ENCODE results near the gene CASD1. TPM values are rescaled to one million over a fixed set of nuclear protein-coding genes. Genes with fewer than 3 reads are reported as not detected.

The CASD1 gene
- polyA plus RNA-seq, 2 donors, result 3.9 to 5.7 TPM

GRCh38 chr7:94576316-94576715, 66.7 kb downstream of the CASD1 start:
- Histone ChIP-seq H3K4me3 (ENCODE audit: low read depth in 1 of 2, low read length in 2 of 2) (no peak overlapping the region), H3K9me3 (ENCODE audit: control insufficient read depth in 2 of 2, insufficient read depth in 1 of 2, low read depth in 1 of 2, low read length in 1 of 2) (no peaks in the 10 kb centered on the region), H3K27ac (ENCODE audit: low read depth in 2 of 2, low read length in 1 of 2) (no peak overlapping the region), H3K27me3 (ENCODE audit: control insufficient read depth in 1 of 2, insufficient read depth in 2 of 2, low read length in 2 of 2) (no peaks in the 10 kb centered on the region), H3K36me3 (ENCODE audit: control insufficient read depth in 2 of 2, insufficient read depth in 2 of 2, low read length in 1 of 2) (no peaks in the 10 kb centered on the region), H3K4me1 (ENCODE audit: control insufficient read depth in 2 of 2, insufficient read depth in 2 of 2, low read length in 1 of 2) (no peaks in the 10 kb centered on the region)
- 91 to 97% methylated on average over 2 of the region's 2 CpGs for WGBS, 2 donors

- H3K9me3 ChIP-seq (ENCODE audit: control insufficient read depth in 2 of 2, insufficient read depth in 1 of 2, low read depth in 1 of 2, low read length in 1 of 2), result no peaks in the 10 kb centered on the region
- no peaks in the 10 kb centered on the region for H3K27me3 ChIP-seq (ENCODE audit: control insufficient read depth in 1 of 2, insufficient read depth in 2 of 2, low read length in 2 of 2)
- H3K36me3 ChIP-seq (ENCODE audit: control insufficient read depth in 2 of 2, insufficient read depth in 2 of 2, low read length in 1 of 2), result no peaks in the 10 kb centered on the region
- H3K4me3 ChIP-seq (ENCODE audit: low read depth in 1 of 2, low read length in 2 of 2), result no peak overlapping the region
- 84 to 98% methylated on average over 1 of the region's 1 CpG for WGBS, 2 donors
- no peaks in the 10 kb centered on the region for H3K4me1 ChIP-seq (ENCODE audit: control insufficient read depth in 2 of 2, insufficient read depth in 2 of 2, low read length in 1 of 2)
- no peak overlapping the region for H3K27ac ChIP-seq (ENCODE audit: low read depth in 2 of 2, low read length in 1 of 2)
Measured at GRCh38 chr7:94577357-94577756, 67.7 kb downstream of the CASD1 start.

- Histone ChIP-seq H3K9me3 (ENCODE audit: control insufficient read depth in 2 of 2, insufficient read depth in 1 of 2, low read depth in 1 of 2, low read length in 1 of 2) (no peaks in the 10 kb centered on the region), H3K27me3 (ENCODE audit: control insufficient read depth in 1 of 2, insufficient read depth in 2 of 2, low read length in 2 of 2) (no peaks in the 10 kb centered on the region), H3K4me1 (ENCODE audit: control insufficient read depth in 2 of 2, insufficient read depth in 2 of 2, low read length in 1 of 2) (no peaks in the 10 kb centered on the region), H3K4me3 (ENCODE audit: low read depth in 1 of 2, low read length in 2 of 2) (no peak overlapping the region), H3K27ac (ENCODE audit: low read depth in 2 of 2, low read length in 1 of 2) (no peak overlapping the region), H3K36me3 (ENCODE audit: control insufficient read depth in 2 of 2, insufficient read depth in 2 of 2, low read length in 1 of 2) (no peaks in the 10 kb centered on the region)
Measured at GRCh38 chr7:94578614-94579013, 69.0 kb downstream of the CASD1 start.

- H3K27ac ChIP-seq (ENCODE audit: low read depth in 2 of 2, low read length in 1 of 2), result no peak overlapping the region
- H3K27me3 ChIP-seq (ENCODE audit: control insufficient read depth in 1 of 2, insufficient read depth in 2 of 2, low read length in 2 of 2), result no peaks in the 10 kb centered on the region
- H3K4me3 ChIP-seq (ENCODE audit: low read depth in 1 of 2, low read length in 2 of 2), result no peak overlapping the region
- WGBS, 2 donors, result 88 to 94% methylated on average over 2 of the region's 2 CpGs
- no peaks in the 10 kb centered on the region for H3K4me1 ChIP-seq (ENCODE audit: control insufficient read depth in 2 of 2, insufficient read depth in 2 of 2, low read length in 1 of 2)
- no peaks in the 10 kb centered on the region for H3K9me3 ChIP-seq (ENCODE audit: control insufficient read depth in 2 of 2, insufficient read depth in 1 of 2, low read depth in 1 of 2, low read length in 1 of 2)
- H3K36me3 ChIP-seq (ENCODE audit: control insufficient read depth in 2 of 2, insufficient read depth in 2 of 2, low read length in 1 of 2), result no peaks in the 10 kb centered on the region
Measured at GRCh38 chr7:94579470-94579869, 69.9 kb downstream of the CASD1 start.

GRCh38 chr7:94580601-94581000, 71.0 kb downstream of the CASD1 start:
- Histone ChIP-seq H3K27ac (ENCODE audit: low read depth in 2 of 2, low read length in 1 of 2) (no peak overlapping the region), H3K9me3 (ENCODE audit: control insufficient read depth in 2 of 2, insufficient read depth in 1 of 2, low read depth in 1 of 2, low read length in 1 of 2) (no peaks in the 10 kb centered on the region), H3K4me3 (ENCODE audit: low read depth in 1 of 2, low read length in 2 of 2) (no peak overlapping the region), H3K4me1 (ENCODE audit: control insufficient read depth in 2 of 2, insufficient read depth in 2 of 2, low read length in 1 of 2) (no peaks in the 10 kb centered on the region), H3K27me3 (ENCODE audit: control insufficient read depth in 1 of 2, insufficient read depth in 2 of 2, low read length in 2 of 2) (no peaks in the 10 kb centered on the region), H3K36me3 (ENCODE audit: control insufficient read depth in 2 of 2, insufficient read depth in 2 of 2, low read length in 1 of 2) (no peaks in the 10 kb centered on the region)
- WGBS, 2 donors, result 72 to 80% methylated on average over 1 of the region's 1 CpG

GRCh38 chr7:94584113-94584512, 74.5 kb downstream of the CASD1 start:
- Histone ChIP-seq H3K9me3 (ENCODE audit: control insufficient read depth in 2 of 2, insufficient read depth in 1 of 2, low read depth in 1 of 2, low read length in 1 of 2) (no peaks in the 10 kb centered on the region), H3K4me1 (ENCODE audit: control insufficient read depth in 2 of 2, insufficient read depth in 2 of 2, low read length in 1 of 2) (no peaks in the 10 kb centered on the region), H3K27ac (ENCODE audit: low read depth in 2 of 2, low read length in 1 of 2) (no peak overlapping the region), H3K36me3 (ENCODE audit: control insufficient read depth in 2 of 2, insufficient read depth in 2 of 2, low read length in 1 of 2) (no peaks in the 10 kb centered on the region), H3K4me3 (ENCODE audit: low read depth in 1 of 2, low read length in 2 of 2) (no peak overlapping the region), H3K27me3 (ENCODE audit: control insufficient read depth in 1 of 2, insufficient read depth in 2 of 2, low read length in 2 of 2) (no peaks in the 10 kb centered on the region)
- WGBS, 2 donors, result 54 to 67% methylated on average over 1 of the region's 1 CpG

GRCh38 chr7:94588075-94588474, 78.5 kb downstream of the CASD1 start:
- no peak overlapping the region for H3K27ac ChIP-seq (ENCODE audit: low read depth in 2 of 2, low read length in 1 of 2)
- H3K27me3 ChIP-seq (ENCODE audit: control insufficient read depth in 1 of 2, insufficient read depth in 2 of 2, low read length in 2 of 2), result no peaks in the 10 kb centered on the region
- no peaks in the 10 kb centered on the region for H3K36me3 ChIP-seq (ENCODE audit: control insufficient read depth in 2 of 2, insufficient read depth in 2 of 2, low read length in 1 of 2)
- 92 to 95% methylated on average over 2 of the region's 2 CpGs for WGBS, 2 donors
- no peaks in the 10 kb centered on the region for H3K4me1 ChIP-seq (ENCODE audit: control insufficient read depth in 2 of 2, insufficient read depth in 2 of 2, low read length in 1 of 2)
- H3K9me3 ChIP-seq (ENCODE audit: control insufficient read depth in 2 of 2, insufficient read depth in 1 of 2, low read depth in 1 of 2, low read length in 1 of 2), result no peaks in the 10 kb centered on the region
- no peak overlapping the region for H3K4me3 ChIP-seq (ENCODE audit: low read depth in 1 of 2, low read length in 2 of 2)

GRCh38 chr7:94590526-94591162, 81.0 kb downstream of the CASD1 start:
- Histone ChIP-seq H3K27ac (ENCODE audit: low read depth in 2 of 2, low read length in 1 of 2) (no peak overlapping the region), H3K4me1 (ENCODE audit: control insufficient read depth in 2 of 2, insufficient read depth in 2 of 2, low read length in 1 of 2) (no peaks in the 10 kb centered on the region), H3K9me3 (ENCODE audit: control insufficient read depth in 2 of 2, insufficient read depth in 1 of 2, low read depth in 1 of 2, low read length in 1 of 2) (no peaks in the 10 kb centered on the region), H3K36me3 (ENCODE audit: control insufficient read depth in 2 of 2, insufficient read depth in 2 of 2, low read length in 1 of 2) (no peaks in the 10 kb centered on the region), H3K4me3 (ENCODE audit: low read depth in 1 of 2, low read length in 2 of 2) (no peak overlapping the region), H3K27me3 (ENCODE audit: control insufficient read depth in 1 of 2, insufficient read depth in 2 of 2, low read length in 2 of 2) (no peaks in the 10 kb centered on the region)
- 71% methylated on average over 4 of the region's 4 CpGs for WGBS, 2 donors

GRCh38 chr7:94591176-94591575, 81.6 kb downstream of the CASD1 start:
- Histone ChIP-seq H3K36me3 (ENCODE audit: control insufficient read depth in 2 of 2, insufficient read depth in 2 of 2, low read length in 1 of 2) (no peaks in the 10 kb centered on the region), H3K4me3 (ENCODE audit: low read depth in 1 of 2, low read length in 2 of 2) (no peak overlapping the region), H3K27me3 (ENCODE audit: control insufficient read depth in 1 of 2, insufficient read depth in 2 of 2, low read length in 2 of 2) (no peaks in the 10 kb centered on the region), H3K9me3 (ENCODE audit: control insufficient read depth in 2 of 2, insufficient read depth in 1 of 2, low read depth in 1 of 2, low read length in 1 of 2) (no peaks in the 10 kb centered on the region), H3K4me1 (ENCODE audit: control insufficient read depth in 2 of 2, insufficient read depth in 2 of 2, low read length in 1 of 2) (no peaks in the 10 kb centered on the region), H3K27ac (ENCODE audit: low read depth in 2 of 2, low read length in 1 of 2) (no peak overlapping the region)
- 70 to 75% methylated on average over 2 of the region's 2 CpGs for WGBS, 2 donors

GRCh38 chr7:94594882-94595281, 85.3 kb downstream of the CASD1 start:
- Histone ChIP-seq H3K9me3 (ENCODE audit: control insufficient read depth in 2 of 2, insufficient read depth in 1 of 2, low read depth in 1 of 2, low read length in 1 of 2) (no peaks in the 10 kb centered on the region), H3K27ac (ENCODE audit: low read depth in 2 of 2, low read length in 1 of 2) (no peak overlapping the region), H3K4me3 (ENCODE audit: low read depth in 1 of 2, low read length in 2 of 2) (no peak overlapping the region), H3K27me3 (ENCODE audit: control insufficient read depth in 1 of 2, insufficient read depth in 2 of 2, low read length in 2 of 2) (no peaks in the 10 kb centered on the region), H3K36me3 (ENCODE audit: control insufficient read depth in 2 of 2, insufficient read depth in 2 of 2, low read length in 1 of 2) (no peaks in the 10 kb centered on the region), H3K4me1 (ENCODE audit: control insufficient read depth in 2 of 2, insufficient read depth in 2 of 2, low read length in 1 of 2) (no peaks in the 10 kb centered on the region)
- 62 to 88% methylated on average over 1 of the region's 1 CpG for WGBS, 2 donors

Measured in esophagus (tissue), 2 donors.